Stimulated activated memory B cell treated with anti-CD40 and anti-IgM and Interleukin-4, amounts not matched to agents 10 μg/mL and 1 μg/mL and 100 μg/mL, for 72 hours (primary cell): ENCODE data around the gene SMIM5.
A peak's percentile ranks its signal among the peaks of the same experiment; 100 is the strongest.

Experiments used
- ATAC-seq: fragments of 150-1000 bp; cut with Tn5 transposase; 2 replicates; pipeline ENCODE4 v1.10.0; 2021
- H3K27ac Mint-ChIP-seq: one replicate; pipeline ENCODE4 v1.8.0; 2022; ENCODE audit warnings: mild to moderate bottlenecking, mixed read lengths
- H3K27me3 Mint-ChIP-seq: one replicate; pipeline ENCODE4 v1.8.0; 2022; ENCODE audit warnings: mixed read lengths
- H3K36me3 Mint-ChIP-seq: one replicate; pipeline ENCODE4 v1.8.0; 2022; ENCODE audit warnings: mixed read lengths
- H3K4me1 Mint-ChIP-seq: one replicate; pipeline ENCODE4 v1.8.0; 2022; ENCODE audit warnings: mixed read lengths
- H3K4me3 Mint-ChIP-seq: one replicate; pipeline ENCODE4 v1.8.0; 2022; ENCODE audit warnings: mild to moderate bottlenecking, moderate library complexity, mixed read lengths
- H3K9me3 Mint-ChIP-seq: one replicate; pipeline ENCODE4 v1.8.0; 2022; ENCODE audit warnings: mixed read lengths

Gene SMIM5

DNA sequence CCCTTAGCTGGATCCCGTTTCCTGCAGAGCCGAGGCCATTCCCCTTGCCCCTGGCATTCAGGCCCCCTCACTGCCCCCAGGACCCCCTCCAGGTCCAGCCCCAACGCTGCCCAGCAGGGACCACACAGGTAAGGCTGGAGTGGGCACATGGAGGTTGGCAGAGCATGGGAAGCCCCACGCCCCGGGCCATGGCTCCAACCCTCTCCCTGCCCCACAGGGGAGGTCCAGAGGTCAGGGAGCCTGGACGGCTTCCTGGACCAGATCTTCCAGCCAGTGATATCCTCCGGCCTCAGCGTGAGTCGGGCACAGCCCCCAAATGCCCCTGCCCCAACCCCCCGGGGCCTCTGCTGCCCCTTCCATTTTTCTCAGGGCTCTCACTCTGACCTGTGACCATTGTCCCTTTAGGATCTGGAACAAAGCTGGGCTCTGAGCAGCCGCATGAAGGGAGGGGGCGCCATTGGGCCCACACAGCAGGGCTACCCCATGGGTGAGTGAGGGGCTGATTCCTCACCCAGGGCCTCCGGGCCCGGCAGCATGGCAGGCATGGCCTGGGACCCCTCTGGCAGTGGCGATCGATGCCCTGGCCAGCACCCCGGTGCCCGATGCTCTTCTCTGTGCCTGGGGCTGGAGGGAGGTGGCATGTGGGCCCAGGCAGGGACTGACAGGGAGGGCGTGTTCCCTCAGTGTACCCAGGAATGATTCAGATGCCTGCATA, 18.5 kb upstream of the SMIM5 start:
- Mint-ChIP-seq H3K9me3 (no peaks in the 10 kb centered on the region), H3K36me3 (no peaks in the 10 kb centered on the region), H3K27ac (no peak overlapping the region), H3K27me3 (no peaks in the 10 kb centered on the region), H3K4me1 (peaks cover 8% of the 10 kb centered on the region), H3K4me3 (no peak overlapping the region)
- no peak for ATAC-seq

GRCh38 chr17:75615301-75615700, 17.9 kb upstream of the SMIM5 start:
- no peak overlapping the region for H3K27ac Mint-ChIP-seq

DNA sequence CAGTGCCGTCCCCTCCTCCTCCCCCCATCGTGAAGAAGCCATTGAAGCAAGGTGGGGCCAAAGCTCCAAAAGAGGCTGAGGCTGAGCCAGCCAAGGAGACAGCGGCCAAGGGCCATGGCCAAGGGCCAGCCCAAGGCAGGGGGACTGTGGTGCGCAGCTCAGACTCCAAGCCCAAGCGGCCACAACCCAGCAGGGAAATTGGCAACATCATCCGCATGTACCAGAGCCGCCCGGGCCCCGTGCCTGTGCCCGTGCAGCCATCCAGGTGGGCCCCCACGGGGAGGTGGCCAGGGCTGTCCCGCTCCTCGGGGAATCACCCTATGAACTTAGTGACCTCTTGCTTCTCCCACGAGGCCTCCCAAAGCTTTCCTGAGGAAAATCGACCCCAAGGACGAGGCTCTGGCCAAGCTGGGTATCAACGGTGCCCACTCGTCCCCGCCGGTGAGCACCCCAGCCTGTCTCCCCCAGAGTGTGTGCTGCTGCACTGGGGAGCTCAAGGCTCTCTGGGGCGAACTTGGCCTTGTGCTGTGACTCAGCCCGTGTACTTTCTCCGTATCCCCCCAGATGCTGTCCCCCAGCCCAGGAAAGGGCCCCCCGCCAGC, 16.6 kb upstream of the SMIM5 start:
- no peaks in the 10 kb centered on the region for H3K4me1 Mint-ChIP-seq
- H3K4me3 Mint-ChIP-seq: no peak overlapping the region
- no peaks in the 10 kb centered on the region for H3K36me3 Mint-ChIP-seq
- no peak for ATAC-seq
- no peak overlapping the region for H3K27ac Mint-ChIP-seq
- no peaks in the 10 kb centered on the region for H3K9me3 Mint-ChIP-seq
- H3K27me3 Mint-ChIP-seq: no peaks in the 10 kb centered on the region

More at GRCh38 chr17:75615301-75615700, 17.9 kb upstream of the SMIM5 start:
- no peak for ATAC-seq
- no peaks in the 10 kb centered on the region for H3K27me3 Mint-ChIP-seq
- H3K4me1 Mint-ChIP-seq: peaks cover 7% of the 10 kb centered on the region
- H3K36me3 Mint-ChIP-seq: no peaks in the 10 kb centered on the region
- no peak overlapping the region for H3K4me3 Mint-ChIP-seq
- no peaks in the 10 kb centered on the region for H3K9me3 Mint-ChIP-seq

DNA sequence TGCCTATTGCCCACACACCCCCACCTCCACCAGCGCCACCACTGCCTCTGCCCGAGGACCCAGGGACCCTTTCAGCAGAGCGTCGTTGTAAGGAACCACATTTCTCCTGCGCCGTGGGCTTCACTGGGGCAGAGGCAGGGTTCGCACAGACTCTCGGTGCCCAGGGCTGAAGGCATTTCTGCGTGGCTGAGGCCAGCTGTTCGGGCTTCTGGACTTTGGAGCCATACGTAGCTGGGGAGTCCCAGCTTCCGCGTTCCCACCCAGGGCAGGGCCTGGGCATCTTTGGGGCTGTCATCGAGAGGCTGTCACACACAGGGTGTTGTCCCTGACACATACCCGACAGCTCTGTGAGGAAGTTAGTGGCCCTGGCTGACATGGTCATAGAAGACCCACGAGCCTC, 16.0 kb upstream of the SMIM5 start:
- ATAC-seq: no peak
- no peaks in the 10 kb centered on the region for H3K27me3 Mint-ChIP-seq
- H3K36me3 Mint-ChIP-seq: no peaks in the 10 kb centered on the region
- no peaks in the 10 kb centered on the region for H3K9me3 Mint-ChIP-seq
- no peak overlapping the region for H3K4me3 Mint-ChIP-seq
- H3K4me1 Mint-ChIP-seq: no peaks in the 10 kb centered on the region
- no peak overlapping the region for H3K27ac Mint-ChIP-seq

- no peak overlapping the region for H3K4me3 Mint-ChIP-seq
- H3K9me3 Mint-ChIP-seq: no peaks in the 10 kb centered on the region
- H3K4me1 Mint-ChIP-seq: no peaks in the 10 kb centered on the region
- H3K36me3 Mint-ChIP-seq: no peaks in the 10 kb centered on the region
- H3K27ac Mint-ChIP-seq: no peak overlapping the region
- no peak for ATAC-seq
- H3K27me3 Mint-ChIP-seq: no peaks in the 10 kb centered on the region
Measured at GRCh38 chr17:75617675-75618074, 15.6 kb upstream of the SMIM5 start.

GRCh38 chr17:75619506-75620431, 13.5 kb upstream of the SMIM5 start:
- no peak for ATAC-seq
- H3K27me3 Mint-ChIP-seq: no peaks in the 10 kb centered on the region
- H3K4me1 Mint-ChIP-seq: no peaks in the 10 kb centered on the region
- no peak overlapping the region for H3K4me3 Mint-ChIP-seq
- H3K27ac Mint-ChIP-seq: no peak overlapping the region
- H3K9me3 Mint-ChIP-seq: no peaks in the 10 kb centered on the region
- H3K36me3 Mint-ChIP-seq: no peaks in the 10 kb centered on the region

DNA sequence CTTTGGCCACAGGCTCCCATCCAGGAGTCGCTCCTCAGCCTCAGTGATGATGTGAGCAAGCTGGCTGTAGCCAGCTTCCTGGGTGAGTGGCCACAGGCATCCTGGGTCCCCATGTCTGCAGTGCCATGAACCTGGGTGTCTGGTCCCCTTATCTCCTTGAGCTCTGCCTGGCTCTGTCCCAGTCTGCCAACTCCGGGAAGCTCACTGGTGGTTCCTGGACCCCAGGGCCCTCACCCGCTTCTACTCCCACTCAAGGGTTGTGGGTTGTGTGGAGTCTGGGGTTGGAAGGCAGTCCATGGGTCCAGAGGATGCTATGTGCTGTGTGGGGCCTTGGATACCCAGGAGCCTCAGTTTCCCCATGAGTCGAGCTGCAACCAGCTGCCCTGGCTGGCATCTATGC, 11.7 kb upstream of the SMIM5 start:
- H3K4me1 Mint-ChIP-seq: no peaks in the 10 kb centered on the region
- H3K27me3 Mint-ChIP-seq: no peaks in the 10 kb centered on the region
- no peak overlapping the region for H3K27ac Mint-ChIP-seq
- no peak for ATAC-seq
- H3K4me3 Mint-ChIP-seq: no peak overlapping the region
- H3K9me3 Mint-ChIP-seq: no peaks in the 10 kb centered on the region
- H3K36me3 Mint-ChIP-seq: no peaks in the 10 kb centered on the region

DNA sequence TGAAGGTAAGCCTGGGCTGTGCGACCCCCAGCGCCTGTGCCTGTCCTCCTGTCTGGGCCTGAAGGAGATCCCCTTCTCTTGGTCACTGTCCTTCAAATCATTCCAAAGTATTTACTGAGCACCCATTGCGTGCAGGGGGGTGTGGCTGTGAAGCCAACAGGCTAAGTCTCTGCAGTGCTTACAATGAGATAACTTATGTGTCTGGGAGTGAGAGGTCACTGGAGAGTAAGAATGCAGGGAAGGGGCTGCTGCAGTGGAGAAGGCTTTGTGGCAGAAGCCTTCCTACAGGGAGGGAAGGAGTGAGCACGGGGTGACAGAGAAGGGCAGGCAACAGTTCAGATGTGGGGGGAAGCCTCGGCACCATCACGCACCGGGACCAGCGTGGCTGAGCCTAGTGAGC, 11.2 kb upstream of the SMIM5 start:
- Mint-ChIP-seq H3K36me3 (no peaks in the 10 kb centered on the region), H3K27ac (no peak overlapping the region), H3K9me3 (no peaks in the 10 kb centered on the region), H3K27me3 (no peaks in the 10 kb centered on the region), H3K4me3 (no peak overlapping the region), H3K4me1 (no peaks in the 10 kb centered on the region)
- no peak for ATAC-seq

- H3K27ac Mint-ChIP-seq: no peak overlapping the region
- H3K4me1 Mint-ChIP-seq: no peaks in the 10 kb centered on the region
Measured at GRCh38 chr17:75622771-75623273, 10.4 kb upstream of the SMIM5 start.

DNA sequence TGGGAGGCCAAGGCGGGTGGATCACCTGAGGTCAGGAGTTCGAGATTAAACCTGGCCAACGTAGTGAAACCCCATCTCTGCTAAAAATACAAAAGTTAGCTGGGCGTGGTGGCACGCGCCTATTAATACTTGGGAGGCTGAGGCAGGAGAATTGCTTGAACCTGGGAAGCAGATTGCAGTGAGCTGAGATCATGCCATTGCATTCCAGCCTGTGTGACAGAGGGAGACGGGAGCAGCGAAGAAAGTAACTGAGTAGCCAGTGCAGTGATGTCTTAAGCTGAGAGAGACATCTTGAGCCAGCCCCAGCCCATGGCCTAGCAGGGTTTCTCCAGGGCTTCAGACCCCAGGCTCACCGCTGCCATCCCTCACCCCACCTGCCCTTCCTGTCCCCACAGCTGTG, 9.8 kb upstream of the SMIM5 start:
- ATAC-seq: no peak
- Mint-ChIP-seq H3K9me3 (no peaks in the 10 kb centered on the region), H3K36me3 (no peaks in the 10 kb centered on the region), H3K27ac (no peak overlapping the region), H3K27me3 (no peaks in the 10 kb centered on the region), H3K4me3 (no peak overlapping the region), H3K4me1 (no peaks in the 10 kb centered on the region)

More at GRCh38 chr17:75622771-75623273, 10.4 kb upstream of the SMIM5 start:
- no peaks in the 10 kb centered on the region for H3K27me3 Mint-ChIP-seq
- no peak overlapping the region for H3K4me3 Mint-ChIP-seq
- no peak for ATAC-seq
- H3K9me3 Mint-ChIP-seq: no peaks in the 10 kb centered on the region
- no peaks in the 10 kb centered on the region for H3K36me3 Mint-ChIP-seq

GRCh38 chr17:75624021-75624420, 9.2 kb upstream of the SMIM5 start:
- no peaks in the 10 kb centered on the region for H3K4me1 Mint-ChIP-seq
- no peaks in the 10 kb centered on the region for H3K27me3 Mint-ChIP-seq
- no peak overlapping the region for H3K4me3 Mint-ChIP-seq
- no peaks in the 10 kb centered on the region for H3K36me3 Mint-ChIP-seq
- no peak overlapping the region for H3K27ac Mint-ChIP-seq
- ATAC-seq: no peak
- H3K9me3 Mint-ChIP-seq: no peaks in the 10 kb centered on the region

- H3K4me3 Mint-ChIP-seq: no peak overlapping the region
- H3K27me3 Mint-ChIP-seq: no peaks in the 10 kb centered on the region
- no peaks in the 10 kb centered on the region for H3K9me3 Mint-ChIP-seq
- no peak overlapping the region for H3K27ac Mint-ChIP-seq
- H3K36me3 Mint-ChIP-seq: no peaks in the 10 kb centered on the region
- H3K4me1 Mint-ChIP-seq: no peaks in the 10 kb centered on the region
- no peak for ATAC-seq
Measured at GRCh38 chr17:75624714-75625345, 8.4 kb upstream of the SMIM5 start.

GRCh38 chr17:75625813-75626486, 7.3 kb upstream of the SMIM5 start:
- Mint-ChIP-seq H3K9me3 (no peaks in the 10 kb centered on the region), H3K4me1 (no peaks in the 10 kb centered on the region), H3K27me3 (no peaks in the 10 kb centered on the region), H3K27ac (no peak overlapping the region), H3K36me3 (no peaks in the 10 kb centered on the region), H3K4me3 (no peak overlapping the region)
- peak; percentile 53 for ATAC-seq

GRCh38 chr17:75626496-75627038, 6.7 kb upstream of the SMIM5 start:
- H3K36me3 Mint-ChIP-seq: no peaks in the 10 kb centered on the region
- H3K4me1 Mint-ChIP-seq: no peaks in the 10 kb centered on the region
- no peak overlapping the region for H3K27ac Mint-ChIP-seq
- H3K4me3 Mint-ChIP-seq: no peak overlapping the region
- no peaks in the 10 kb centered on the region for H3K27me3 Mint-ChIP-seq
- H3K9me3 Mint-ChIP-seq: no peaks in the 10 kb centered on the region
- ATAC-seq: no peak
